Right hindlimb (tissue), 1 donor: ENCODE data around the gene SPEF2.
"Not testable (repeated sequence)": the region's sequence is repeated elsewhere in the genome, so short reads cannot be mapped to it uniquely, and the experiment has no call there.

Experiments used
- DNase-seq: peaks from one replicate; pipeline ENCODE4 v3.0.0-alpha.2; 2018

The SPEF2 gene

GRCh38 chr5:35826056-35826455, 208.4 kb downstream of the SPEF2 start:
- no peak for DNase-seq

- DNase-seq: no peak
These were observed 208.9 kb downstream of the SPEF2 start for GRCh38 chr5:35826554-35826953.

- no peak for DNase-seq
These were observed 210.5 kb downstream of the SPEF2 start for GRCh38 chr5:35828082-35828598.

- DNase-seq: no peak
These were observed 212.9 kb downstream of the SPEF2 start for GRCh38 chr5:35830587-35830986.

- no peak for DNase-seq
These were observed 215.1 kb downstream of the SPEF2 start for GRCh38 chr5:35832762-35833161.

- no peak for DNase-seq
These were observed 215.6 kb downstream of the SPEF2 start for GRCh38 chr5:35833224-35833623.

GRCh38 chr5:35835796-35836742, 218.4 kb downstream of the SPEF2 start:
- DNase-seq: no peak

- no peak for DNase-seq
These were observed 220.8 kb downstream of the SPEF2 start for GRCh38 chr5:35838370-35839042.

- no peak for DNase-seq
These were observed 225.2 kb downstream of the SPEF2 start for GRCh38 chr5:35842856-35843255.

- not testable (repeated sequence) for DNase-seq
These were observed 227.8 kb downstream of the SPEF2 start for GRCh38 chr5:35845508-35845907.

- peak; percentile 23 for DNase-seq
These were observed 229.8 kb downstream of the SPEF2 start for GRCh38 chr5:35847491-35847890.

GRCh38 chr5:35847961-35848360, 230.3 kb downstream of the SPEF2 start:
- DNase-seq: no peak

- DNase-seq: no peak
These were observed 232.2 kb downstream of the SPEF2 start for GRCh38 chr5:35849860-35850259.

- DNase-seq: no peak
These were observed 233.5 kb downstream of the SPEF2 start for GRCh38 chr5:35850967-35851680.

GRCh38 chr5:35852084-35852734, 234.5 kb downstream of the SPEF2 start:
- no peak for DNase-seq

GRCh38 chr5:35852773-35853172, 235.1 kb downstream of the SPEF2 start:
- DNase-seq: no peak

- no peak for DNase-seq
These were observed 236.0 kb downstream of the SPEF2 start for GRCh38 chr5:35853631-35854030.

GRCh38 chr5:35854248-35854647, 236.6 kb downstream of the SPEF2 start:
- no peak for DNase-seq

GRCh38 chr5:35855187-35855586, 237.5 kb downstream of the SPEF2 start:
- DNase-seq: no peak

- DNase-seq: not testable (repeated sequence)
These were observed 238.6 kb downstream of the SPEF2 start for GRCh38 chr5:35856186-35856764.

- no peak for DNase-seq
These were observed 239.2 kb downstream of the SPEF2 start, which contains the start of gene IL7R for GRCh38 chr5:35856765-35857351. Gene IL7R, plus strand, starts transcription at chr5:35856891. Its CDS starts 87 bp downstream, at chr5:35856978.
